Measurements from ENCODE around the gene TBC1D22A. TPM values are rescaled to one million over a fixed set of nuclear protein-coding genes. Genes with fewer than 3 reads are reported as not detected.

Gene TBC1D22A
- total and polyA plus RNA-seq, 9 of the 15 experiments (the other 6 are each of a cell fraction or from before 2014, with no cell fraction given), result 0.20 to 11.5 (median 5.2) TPM

DNA sequence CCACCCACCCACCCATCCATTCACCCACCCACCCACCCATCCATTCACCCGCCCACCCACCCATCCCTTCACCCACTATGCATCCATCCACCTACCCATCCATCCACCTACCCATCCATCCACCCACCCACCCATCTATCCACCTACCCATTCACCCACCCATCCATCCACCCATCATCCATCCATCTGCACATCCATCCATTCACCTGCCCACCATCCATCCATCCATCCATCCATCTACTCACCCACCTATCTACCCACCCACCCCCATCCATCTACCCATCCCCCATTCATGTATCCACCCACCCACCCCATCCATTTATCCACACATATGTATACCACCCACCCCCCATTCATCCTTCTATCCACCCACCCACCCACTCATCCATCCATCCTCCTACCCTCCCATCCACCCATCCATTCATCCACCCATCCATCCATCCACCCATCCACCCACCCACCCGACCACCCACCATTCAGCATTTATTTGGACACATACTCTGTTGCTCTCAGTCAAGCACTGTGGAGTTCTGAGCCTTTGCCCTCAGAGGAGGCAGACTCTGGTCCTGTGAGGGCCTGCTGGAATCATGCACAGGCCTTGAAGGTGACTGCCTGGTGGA is 380.1 kb downstream of the TBC1D22A start:
- intact Hi-C loops (cut with micrococcal nuclease), result no loop called here
- no peak overlapping the region for H2AFZ ChIP-seq (ENCODE audit: low read depth, low read length)
- no peak overlapping the region for H3K9ac ChIP-seq (ENCODE audit: insufficient read depth in 1 of 2, low read depth in 2 of 2, low read length in 2 of 2)
- TF ChIP-seq ZNF212 (CRISPR knock-in tag; IDR thresholded peaks at IDR 0.05), result no peak
- no peak for ATAC-seq
- H3K4me3 ChIP-seq, result no peak overlapping the region
- H3K4me1 ChIP-seq (replicated peaks in 1 of 2; ENCODE audit: control insufficient read depth in 2 of 2, insufficient read depth in 2 of 2, low read length in 2 of 2), result peaks cover 0 to 11% of the 10 kb centered on the region in 2 experiments; a peak in 2 of 5 replicates
- H3K9me3 ChIP-seq (replicated peaks; ENCODE audit: control insufficient read depth, insufficient read depth, low read depth, low read length), result no peaks in the 10 kb centered on the region
- no peak for FAIRE-seq
- in situ Hi-C loops (cut with MboI), result no loop called here
- no TSS peak for BruUV-seq (replicated peaks)
- 0% methylated on average over 1 of the region's 2 CpGs for WGBS (ENCODE audit: insufficient coverage, low coverage, missing lambda C conversion rate)
- no peak overlapping the region for H3K27ac ChIP-seq (ENCODE audit: extremely low read depth, low read depth, low read length)
- no peaks in the 10 kb centered on the region for H3K79me2 ChIP-seq (ENCODE audit: control insufficient read depth, insufficient read depth, low read length)
- no peak overlapping the region for H3K4me2 ChIP-seq (ENCODE audit: insufficient read depth, low read length)
- ChIA-PET POLR2A (interaction anchor here (0.6 kb wide), 1 partner anchor 356 kb away, joined by 3 read pairs; no protein-coding TSS in a partner anchor), CTCF (ENCODE audit: low intra/inter-chr PET ratio) (no interaction called here)
- no peaks in the 10 kb centered on the region for H3K36me3 ChIP-seq (ENCODE audit: control insufficient read depth, insufficient read depth, low read length)
- peaks cover 4% of the 10 kb centered on the region; the same call in 1 of the 2 replicates for H4K20me1 ChIP-seq (replicated peaks; ENCODE audit: control insufficient read depth, insufficient read depth, low read length)
- H3K27me3 ChIP-seq (ENCODE audit: control insufficient read depth in 2 of 2, insufficient read depth in 2 of 2, low read length in 2 of 2), result no peaks in the 10 kb centered on the region
- no peaks in the 10 kb centered on the region for H3K9me1 ChIP-seq (ENCODE audit: control insufficient read depth, insufficient read depth, low read length)
- no peak for DNase-seq (ENCODE audit: extremely low read depth in 1 of 4, low spot score in 3 of 4)

GRCh38 chr22:47143249-47143938 is 380.9 kb downstream of the TBC1D22A start:
- ChIA-PET CTCF (ENCODE audit: low intra/inter-chr PET ratio) (no interaction called here), POLR2A (interaction anchor here (1.1 to 1.2 kb wide), 2 partner anchors 10 to 12 kb away, joined by 3 read pairs; no protein-coding TSS in a partner anchor)
- Histone ChIP-seq H3K4me1 (replicated peaks in 1 of 2; ENCODE audit: control insufficient read depth in 2 of 2, insufficient read depth in 2 of 2, low read length in 2 of 2) (peaks cover 0 to 12% of the 10 kb centered on the region in 2 experiments; a peak in 2 of 5 replicates), H4K20me1 (replicated peaks; ENCODE audit: control insufficient read depth, insufficient read depth, low read length) (peaks cover 6% of the 10 kb centered on the region; the same call in 1 of the 2 replicates), H2AFZ (ENCODE audit: low read depth, low read length) (no peak overlapping the region), H3K9me3 (replicated peaks; ENCODE audit: control insufficient read depth, insufficient read depth, low read depth, low read length) (no peaks in the 10 kb centered on the region), H3K36me3 (ENCODE audit: control insufficient read depth, insufficient read depth, low read length) (no peaks in the 10 kb centered on the region), H3K4me3 (no peak overlapping the region), H3K27ac (ENCODE audit: extremely low read depth, low read depth, low read length) (no peak overlapping the region), H3K9ac (ENCODE audit: insufficient read depth in 1 of 2, low read depth in 2 of 2, low read length in 2 of 2) (no peak overlapping the region), H3K4me2 (ENCODE audit: insufficient read depth, low read length) (no peak overlapping the region), H3K27me3 (ENCODE audit: control insufficient read depth in 2 of 2, insufficient read depth in 2 of 2, low read length in 2 of 2) (no peaks in the 10 kb centered on the region), H3K79me2 (ENCODE audit: control insufficient read depth, insufficient read depth, low read length) (no peaks in the 10 kb centered on the region), H3K9me1 (ENCODE audit: control insufficient read depth, insufficient read depth, low read length) (no peaks in the 10 kb centered on the region)
- 43% methylated on average over 14 of the region's 16 CpGs for WGBS (ENCODE audit: insufficient coverage, low coverage, missing lambda C conversion rate)
- intact Hi-C loops (cut with micrococcal nuclease) (no loop called here), in situ Hi-C loops (cut with MboI) (no loop called here)
- FAIRE-seq (no peak), DNase-seq (ENCODE audit: extremely low read depth in 1 of 4, low spot score in 3 of 4) (no peak), ATAC-seq (no peak)
- BruUV-seq (replicated peaks), result no TSS peak
- no peak for TF ChIP-seq WHSC1 (IDR thresholded peaks at IDR 0.05; ENCODE audit: low read length)
- TF ChIP-seq, protein P1, sequence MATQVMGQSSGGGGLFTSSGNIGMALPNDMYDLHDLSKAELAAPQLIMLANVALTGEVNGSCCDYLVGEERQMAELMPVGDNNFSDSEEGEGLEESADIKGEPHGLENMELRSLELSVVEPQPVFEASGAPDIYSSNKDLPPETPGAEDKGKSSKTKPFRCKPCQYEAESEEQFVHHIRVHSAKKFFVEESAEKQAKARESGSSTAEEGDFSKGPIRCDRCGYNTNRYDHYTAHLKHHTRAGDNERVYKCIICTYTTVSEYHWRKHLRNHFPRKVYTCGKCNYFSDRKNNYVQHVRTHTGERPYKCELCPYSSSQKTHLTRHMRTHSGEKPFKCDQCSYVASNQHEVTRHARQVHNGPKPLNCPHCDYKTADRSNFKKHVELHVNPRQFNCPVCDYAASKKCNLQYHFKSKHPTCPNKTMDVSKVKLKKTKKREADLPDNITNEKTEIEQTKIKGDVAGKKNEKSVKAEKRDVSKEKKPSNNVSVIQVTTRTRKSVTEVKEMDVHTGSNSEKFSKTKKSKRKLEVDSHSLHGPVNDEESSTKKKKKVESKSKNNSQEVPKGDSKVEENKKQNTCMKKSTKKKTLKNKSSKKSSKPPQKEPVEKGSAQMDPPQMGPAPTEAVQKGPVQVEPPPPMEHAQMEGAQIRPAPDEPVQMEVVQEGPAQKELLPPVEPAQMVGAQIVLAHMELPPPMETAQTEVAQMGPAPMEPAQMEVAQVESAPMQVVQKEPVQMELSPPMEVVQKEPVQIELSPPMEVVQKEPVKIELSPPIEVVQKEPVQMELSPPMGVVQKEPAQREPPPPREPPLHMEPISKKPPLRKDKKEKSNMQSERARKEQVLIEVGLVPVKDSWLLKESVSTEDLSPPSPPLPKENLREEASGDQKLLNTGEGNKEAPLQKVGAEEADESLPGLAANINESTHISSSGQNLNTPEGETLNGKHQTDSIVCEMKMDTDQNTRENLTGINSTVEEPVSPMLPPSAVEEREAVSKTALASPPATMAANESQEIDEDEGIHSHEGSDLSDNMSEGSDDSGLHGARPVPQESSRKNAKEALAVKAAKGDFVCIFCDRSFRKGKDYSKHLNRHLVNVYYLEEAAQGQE (IDR thresholded peaks at IDR 0.05; ENCODE audit: borderline replicate concordance), result no peak
- TF ChIP-seq, protein P1 (CRISPR knock-in tag; IDR thresholded peaks at IDR 0.05; ENCODE audit: low read depth), result no peak
- TF ChIP-seq NELFE (IDR thresholded peaks at IDR 0.05; ENCODE audit: insufficient read depth, insufficient read length), result no peak
- TF ChIP-seq ZNF253 (CRISPR knock-in tag; conservative IDR thresholded peaks at IDR 0.05), result no peak
- no peak for TF ChIP-seq SMAD2 (IDR thresholded peaks at IDR 0.05; ENCODE audit: low read depth, low read length)

Data from K562 (cell line).